ENCODE results near the gene TMEM44. TPM values are rescaled to one million over a fixed set of nuclear protein-coding genes. Genes with fewer than 3 reads are reported as not detected.

The TMEM44 gene
- total RNA-seq, 3 donors from 2014 or later: 30.9 to 59.3 (median 34.1) TPM

GRCh38 chr3:194640829-194641228 is 7.6 kb upstream of the TMEM44 start:
- Histone ChIP-seq H3K36me3 (ENCODE audit: low read depth) (peaks cover 11% of the 10 kb centered on the region), H3K9me3 (no peaks in the 10 kb centered on the region), H3K4me1 (ENCODE audit: low read depth) (no peaks in the 10 kb centered on the region), H3K4me3 (no peak overlapping the region)
- intact Hi-C loops (cut with DNase I, micrococcal nuclease): no loop called here
- DNase-seq: no peak
- no peak for ATAC-seq
- TF ChIP-seq CTCF (IDR thresholded peaks at IDR 0.05): no peak

- TF ChIP-seq CTCF (IDR thresholded peaks at IDR 0.05): no peak
- peaks cover 3% of the 10 kb centered on the region for H3K36me3 ChIP-seq (ENCODE audit: low read depth)
- DNase-seq (no peak), ATAC-seq (no peak)
- no peak overlapping the region for H3K4me3 ChIP-seq
- H3K4me1 ChIP-seq (ENCODE audit: low read depth): peaks cover 2% of the 10 kb centered on the region
- intact Hi-C loops (cut with DNase I, micrococcal nuclease): no loop called here
- no peaks in the 10 kb centered on the region for H3K9me3 ChIP-seq
Measured at GRCh38 chr3:194638991-194639605, 5.9 kb upstream of the TMEM44 start.

GRCh38 chr3:194637541-194638400 is 4.6 kb upstream of the TMEM44 start:
- no peak for ATAC-seq
- H3K36me3 ChIP-seq (ENCODE audit: low read depth): peaks cover 3% of the 10 kb centered on the region
- peaks cover 5% of the 10 kb centered on the region for H3K4me1 ChIP-seq (ENCODE audit: low read depth)
- DNase-seq: no peak
- TF ChIP-seq CTCF (IDR thresholded peaks at IDR 0.05): no peak
- intact Hi-C loops (cut with DNase I, micrococcal nuclease): no loop called here
- no peak overlapping the region for H3K4me3 ChIP-seq
- no peaks in the 10 kb centered on the region for H3K9me3 ChIP-seq

GRCh38 chr3:194637066-194637465 is 3.8 kb upstream of the TMEM44 start:
- H3K4me1 ChIP-seq (ENCODE audit: low read depth): peaks cover 9% of the 10 kb centered on the region
- H3K4me3 ChIP-seq: no peak overlapping the region
- H3K36me3 ChIP-seq (ENCODE audit: low read depth): peaks cover 3% of the 10 kb centered on the region
- ATAC-seq: no peak
- no peaks in the 10 kb centered on the region for H3K9me3 ChIP-seq
- no peak for TF ChIP-seq CTCF (IDR thresholded peaks at IDR 0.05)
- intact Hi-C loops (cut with DNase I, micrococcal nuclease): no loop called here
- DNase-seq: no peak

GRCh38 chr3:194632809-194633348 is 340 bp downstream of the TMEM44 start:
- Histone ChIP-seq H3K4me1 (ENCODE audit: low read depth) (peaks cover 10% of the 10 kb centered on the region), H3K9me3 (no peaks in the 10 kb centered on the region), H3K4me3 (peak overlapping the region; percentile 47), H3K36me3 (ENCODE audit: low read depth) (no peaks in the 10 kb centered on the region)
- ATAC-seq: peak; percentile 59
- DNase-seq: peak; percentile 76 to 83 (median 78)
- intact Hi-C loops (cut with DNase I, micrococcal nuclease): no loop called here
- TF ChIP-seq CTCF (IDR thresholded peaks at IDR 0.05): no peak
